Activated effector memory CD4-positive, alpha-beta T cell treated with Interleukin-2 at 50 U/mL for 16 hours (primary cell): ENCODE data around the gene REM2.
"Not testable (repeated sequence)": the region's sequence is repeated elsewhere in the genome, so short reads cannot be mapped to it uniquely, and the experiment has no call there.

Experiments used
- DNase-seq: peaks from one replicate; pipeline ENCODE4 v3.0.0-alpha.2; 2020

REM2 gene

DNA sequence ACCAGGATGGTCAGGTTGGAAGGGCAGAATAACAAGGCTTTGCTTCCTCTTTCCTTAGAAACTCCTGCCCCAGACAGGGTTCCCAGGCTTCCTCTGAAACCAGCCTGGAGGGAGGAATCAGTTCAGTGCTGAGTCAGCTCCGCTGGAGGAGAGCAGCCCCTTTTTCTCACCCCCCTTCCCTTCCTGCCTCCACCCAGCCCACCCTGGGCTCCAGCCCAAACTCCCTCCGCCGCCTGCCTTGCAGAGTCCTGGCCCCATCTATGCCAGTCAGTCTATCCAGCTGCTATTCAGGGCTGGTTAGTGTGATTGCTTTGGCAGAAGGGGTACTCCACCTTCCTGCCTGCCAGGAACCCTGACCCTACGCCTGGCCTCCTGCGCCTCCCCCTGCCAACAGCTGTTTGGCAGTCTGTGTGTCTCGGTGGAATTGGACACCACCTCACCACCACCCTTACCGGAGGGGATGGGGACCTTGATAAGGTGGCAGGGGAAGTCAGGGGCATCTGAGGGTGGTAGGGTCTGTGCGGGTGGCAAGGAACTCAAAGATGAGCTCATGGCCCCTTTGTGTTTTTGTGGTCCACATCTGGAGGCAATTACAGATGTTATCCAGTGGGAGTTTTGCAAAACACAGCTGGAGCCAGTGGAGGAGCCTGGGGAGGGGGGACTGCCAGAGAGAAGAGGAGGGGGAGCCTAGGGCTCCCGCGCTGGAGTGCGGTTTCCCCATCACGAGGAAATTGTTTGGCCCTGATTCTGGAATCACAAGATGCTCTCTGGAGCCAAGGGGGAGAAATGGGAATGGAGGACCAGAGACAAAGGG, 34.5 kb upstream of the REM2 start:
- no peak for DNase-seq

DNA sequence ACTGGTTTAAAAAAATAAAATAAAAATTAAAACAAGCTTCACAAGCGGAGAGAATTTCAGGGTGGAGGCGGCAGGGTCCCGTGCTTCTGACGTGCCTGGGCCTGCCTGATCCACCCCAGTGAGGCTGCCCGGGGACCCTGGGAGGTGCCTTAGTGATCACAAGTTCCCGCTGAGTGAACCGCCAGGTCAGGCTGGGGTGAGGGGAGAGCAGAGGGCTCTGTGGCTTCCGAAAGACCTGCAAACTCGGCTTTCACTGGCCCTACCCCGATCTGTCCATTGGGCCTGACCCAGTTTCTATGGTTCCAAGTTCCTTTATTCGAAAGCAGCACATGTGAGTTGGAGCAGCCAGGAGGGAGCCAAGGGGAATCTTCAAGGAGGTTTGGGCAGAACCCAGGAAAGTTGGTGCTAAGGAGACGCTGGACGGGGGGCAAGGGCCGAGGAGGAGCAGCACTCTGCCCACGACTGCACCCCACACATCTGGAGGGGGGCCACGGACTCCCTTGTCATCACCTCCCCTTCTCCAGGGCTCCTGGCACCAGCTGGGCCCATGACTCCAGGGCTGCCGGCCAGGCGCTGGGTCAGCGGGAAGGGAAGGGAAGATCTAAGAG, 33.7 kb upstream of the REM2 start:
- DNase-seq: no peak

DNA sequence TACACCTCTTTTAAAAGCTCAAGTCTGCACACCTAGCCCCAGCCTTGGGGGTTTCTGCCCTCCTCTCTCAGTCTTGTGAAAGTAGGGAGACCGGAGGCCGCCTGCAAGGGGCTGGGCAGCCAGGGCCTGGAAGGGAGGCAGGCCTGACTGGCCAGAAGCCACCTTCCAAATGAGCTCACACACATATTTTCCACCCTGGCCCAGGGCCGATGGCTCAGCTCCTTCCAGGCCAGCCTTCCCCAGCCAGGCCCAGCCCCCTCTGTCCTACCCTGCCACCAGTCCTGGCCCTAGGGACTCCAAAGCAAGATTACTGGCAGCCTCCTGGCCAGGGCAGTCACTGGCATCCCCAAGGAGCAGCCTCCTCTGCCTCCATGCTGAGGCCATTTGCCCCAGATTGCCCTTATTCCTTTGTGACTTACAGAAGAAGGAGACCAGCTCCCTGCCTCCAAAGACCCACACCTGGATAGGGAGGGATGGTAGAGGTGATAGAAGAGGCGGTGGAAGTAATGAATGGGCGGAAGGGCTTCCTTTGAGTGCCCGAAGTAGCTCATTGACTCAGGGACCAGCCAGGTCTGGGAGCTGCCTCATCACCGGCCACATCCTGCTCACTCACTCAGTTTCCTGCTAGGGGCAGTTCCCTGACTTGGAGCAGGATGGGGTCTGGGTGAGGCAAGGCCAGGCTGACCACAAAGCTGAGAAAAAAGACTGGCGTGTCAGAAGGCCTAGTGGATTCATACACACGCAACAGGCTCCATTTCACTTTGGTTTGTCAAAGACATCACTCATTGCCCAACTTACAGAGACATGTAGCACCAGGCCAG, 31.9 kb upstream of the REM2 start:
- no peak for DNase-seq

DNA sequence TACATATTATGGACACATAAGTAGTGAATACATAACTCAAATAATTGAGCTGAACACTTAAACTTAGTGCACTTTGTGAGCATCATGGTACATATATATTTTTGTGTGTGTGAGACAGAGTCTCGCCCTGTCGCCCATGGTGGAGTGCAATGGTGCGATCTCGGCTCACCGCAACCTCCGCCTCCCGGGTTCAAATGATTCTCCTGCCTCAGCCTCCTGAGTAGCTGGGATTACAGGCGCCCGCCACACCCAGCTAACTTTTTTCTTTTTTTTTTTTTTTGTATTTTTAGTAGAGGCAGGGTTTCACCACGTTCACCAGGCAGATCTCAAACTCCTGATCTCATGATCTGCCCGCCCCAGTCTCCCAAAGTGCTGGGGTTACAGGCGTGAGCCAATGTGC, 30.8 kb upstream of the REM2 start:
- not testable (repeated sequence) for DNase-seq

DNA sequence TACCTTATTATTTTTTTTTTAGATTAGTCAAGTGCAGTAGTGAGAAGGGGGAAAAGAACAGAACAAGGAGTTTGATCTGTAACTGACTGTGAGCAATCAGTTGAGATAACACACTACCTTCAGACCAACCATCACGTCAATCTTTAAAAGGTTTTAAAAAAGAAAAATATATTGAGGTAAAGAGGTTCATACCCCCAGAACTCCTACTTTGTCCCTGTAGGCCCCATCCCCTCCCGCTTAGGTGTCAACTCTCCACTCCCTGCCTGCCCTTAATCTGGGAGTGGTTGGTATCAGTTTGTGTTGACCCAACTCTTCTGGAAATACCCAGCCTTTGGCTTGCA, 30.5 kb upstream of the REM2 start:
- no peak for DNase-seq

DNA sequence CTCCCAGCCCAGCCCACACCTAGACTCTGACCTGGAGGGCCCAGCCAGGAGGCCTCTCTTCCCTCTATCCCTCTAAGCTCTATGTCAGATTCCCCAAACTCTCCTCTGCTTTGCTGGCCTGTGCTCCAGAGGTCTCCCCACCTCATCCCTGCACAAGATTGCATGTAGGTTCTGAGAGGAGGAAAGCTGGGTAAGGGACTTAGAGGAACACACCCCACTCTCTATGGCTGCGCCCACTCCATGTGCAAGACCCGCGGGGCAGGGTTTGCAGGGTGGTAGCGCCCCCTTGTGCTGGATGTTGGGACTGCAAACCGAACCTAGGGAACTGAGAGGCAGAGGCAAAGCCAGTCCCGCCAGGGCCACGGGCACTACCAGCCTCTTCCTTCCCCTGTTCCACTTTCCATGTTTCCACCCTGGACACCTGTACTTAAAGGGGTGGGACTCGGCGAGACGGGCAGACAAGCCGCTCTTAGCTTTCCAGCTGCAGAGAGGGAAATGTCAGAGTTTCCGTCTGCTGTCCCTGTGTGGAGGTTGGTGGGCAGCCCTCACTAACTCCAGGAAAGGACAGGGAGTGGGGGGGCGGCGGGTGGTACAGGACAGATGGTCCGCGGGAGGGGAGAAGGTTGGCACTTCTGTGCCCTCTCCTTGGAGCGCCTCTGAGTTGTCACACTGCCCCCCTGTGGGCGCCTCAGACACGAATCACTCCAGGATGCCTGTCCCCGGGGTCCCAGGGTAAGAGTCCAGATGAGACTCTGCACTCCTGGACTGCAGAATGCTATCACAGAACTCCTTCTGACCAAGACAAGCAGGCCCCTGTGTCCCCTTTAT, 29.9 kb upstream of the REM2 start:
- peak; percentile 80 for DNase-seq

DNA sequence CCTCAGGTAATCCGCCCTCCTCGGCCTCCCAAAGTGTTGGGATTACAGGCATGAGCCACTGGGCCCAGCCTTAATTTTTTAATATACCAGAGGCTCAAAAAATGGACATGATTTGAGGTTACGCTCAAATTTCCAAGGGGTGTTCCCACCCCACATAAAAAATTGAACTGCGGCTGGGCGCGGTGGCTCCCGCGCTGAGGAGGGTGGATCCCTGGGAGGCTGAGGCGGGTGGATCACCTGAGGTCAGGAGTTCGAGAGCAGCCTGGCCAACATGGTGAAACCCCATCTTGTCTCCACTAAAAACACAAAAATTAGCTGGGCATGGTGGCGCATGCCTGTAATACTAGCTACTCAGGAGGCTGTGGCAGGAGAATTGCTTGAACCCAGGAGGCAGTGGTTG, 28.7 kb upstream of the REM2 start:
- not testable (repeated sequence) for DNase-seq

DNA sequence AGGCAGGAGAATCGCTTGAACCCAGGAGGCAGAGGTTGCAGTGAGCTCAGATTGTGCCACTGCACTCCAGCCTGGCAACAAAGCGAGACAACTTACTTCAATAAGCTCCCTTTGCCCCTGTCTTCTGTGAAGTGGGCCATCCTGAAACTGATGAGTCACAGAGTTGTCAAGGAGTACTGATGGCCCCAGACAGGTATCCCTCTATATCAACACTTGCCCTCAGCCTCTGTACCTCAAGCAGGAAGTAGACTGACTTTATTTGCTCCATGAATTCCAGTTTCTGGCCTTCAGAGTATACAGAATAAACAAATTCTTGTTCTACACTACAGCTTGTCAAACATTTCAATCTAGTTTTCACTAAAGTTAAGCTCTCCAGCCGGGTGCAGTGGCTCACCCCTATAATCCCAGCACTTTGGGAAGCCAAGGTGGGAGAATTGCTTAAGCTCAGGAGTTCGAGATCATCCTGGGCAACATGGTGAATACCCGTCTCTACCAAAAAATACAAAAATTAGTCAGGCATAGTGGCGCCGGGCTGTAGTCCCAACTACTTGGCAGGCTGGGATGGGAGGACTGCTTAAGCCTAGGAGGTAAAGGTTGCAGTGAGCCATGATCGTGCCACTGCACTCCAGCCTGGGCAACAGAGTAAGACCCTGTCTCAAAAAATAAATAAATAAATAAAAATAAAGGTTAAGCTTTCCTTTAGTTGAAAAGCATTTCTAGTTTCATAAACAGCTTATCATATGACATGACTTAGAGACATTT, 27.9 kb upstream of the REM2 start:
- DNase-seq: no peak

DNA sequence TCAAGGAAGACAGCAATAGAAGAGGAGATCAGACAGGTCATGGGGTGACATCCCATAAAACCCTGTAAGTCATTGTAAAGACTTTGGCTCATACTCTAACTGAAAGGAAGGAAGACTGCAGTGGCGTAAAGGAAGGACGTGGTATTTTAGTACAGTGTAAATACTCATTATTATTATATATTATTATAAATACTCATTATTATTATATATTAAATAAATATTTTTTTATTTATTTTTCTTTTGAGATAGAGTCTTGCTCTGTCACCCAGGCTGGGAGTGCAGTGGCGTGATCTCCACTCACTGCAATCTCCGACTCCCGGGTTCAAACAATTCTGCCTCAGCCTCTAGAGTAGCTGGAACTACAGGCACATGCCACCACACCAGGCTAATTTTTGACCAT, 26.6 kb upstream of the REM2 start:
- no peak for DNase-seq

DNA sequence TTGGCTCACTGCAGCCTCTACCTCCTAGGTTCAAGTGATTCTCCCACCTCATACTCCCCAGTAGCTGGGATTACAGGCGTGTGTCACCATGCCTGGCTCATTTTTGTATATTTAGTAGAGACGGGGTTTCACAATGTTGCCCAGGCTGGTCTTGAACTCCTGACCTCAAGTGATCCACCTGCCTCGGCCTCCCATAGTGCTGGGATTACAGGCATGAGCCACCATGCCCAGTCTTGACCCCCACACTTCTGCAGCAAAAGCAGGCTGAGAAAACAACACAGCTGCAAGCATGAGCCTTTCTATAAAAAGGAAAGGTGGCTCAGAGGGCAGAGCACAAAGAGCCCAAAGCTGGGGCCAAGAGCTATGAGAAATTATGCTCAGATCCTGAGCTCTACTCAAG, 22.6 kb upstream of the REM2 start:
- not testable (repeated sequence) for DNase-seq

DNA sequence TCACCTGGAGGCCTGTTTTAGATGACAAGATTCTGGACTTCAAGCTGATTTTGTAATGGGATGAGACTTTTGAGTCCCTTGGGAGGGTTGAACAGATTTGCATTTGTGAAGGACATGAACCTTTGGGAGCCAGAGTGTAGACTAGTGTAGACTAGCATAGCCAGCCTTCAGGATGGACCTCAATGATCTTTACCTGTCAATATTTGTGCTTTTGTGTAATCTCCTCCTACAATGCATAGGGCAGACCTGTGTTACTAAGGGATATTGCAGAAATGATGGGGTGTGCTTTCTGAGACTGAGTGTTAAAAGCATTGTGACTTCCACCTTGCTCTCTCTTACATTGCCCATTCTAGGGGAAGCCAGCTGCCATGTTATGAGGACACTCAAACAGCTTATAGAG, 21.4 kb upstream of the REM2 start:
- no peak for DNase-seq

DNA sequence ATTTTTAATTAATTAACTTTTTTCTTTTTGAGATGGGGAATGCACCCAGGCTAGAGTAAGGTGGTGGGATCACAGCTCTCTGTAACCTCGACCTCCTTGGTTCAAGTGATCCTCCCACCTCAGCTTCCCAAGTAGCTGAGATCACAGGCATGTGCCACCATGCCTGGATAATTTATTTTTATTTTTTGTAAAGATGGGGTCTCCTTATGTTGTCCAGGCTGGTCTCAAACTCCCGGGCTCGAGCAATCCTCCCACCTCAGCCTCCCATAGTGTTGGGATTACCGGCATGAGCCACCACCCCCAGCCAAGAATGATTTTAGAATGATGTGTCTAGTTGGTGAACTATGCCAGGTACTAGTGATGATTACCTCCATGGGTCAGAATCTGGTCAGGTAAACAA, 18.0 kb upstream of the REM2 start:
- DNase-seq: no peak

DNA sequence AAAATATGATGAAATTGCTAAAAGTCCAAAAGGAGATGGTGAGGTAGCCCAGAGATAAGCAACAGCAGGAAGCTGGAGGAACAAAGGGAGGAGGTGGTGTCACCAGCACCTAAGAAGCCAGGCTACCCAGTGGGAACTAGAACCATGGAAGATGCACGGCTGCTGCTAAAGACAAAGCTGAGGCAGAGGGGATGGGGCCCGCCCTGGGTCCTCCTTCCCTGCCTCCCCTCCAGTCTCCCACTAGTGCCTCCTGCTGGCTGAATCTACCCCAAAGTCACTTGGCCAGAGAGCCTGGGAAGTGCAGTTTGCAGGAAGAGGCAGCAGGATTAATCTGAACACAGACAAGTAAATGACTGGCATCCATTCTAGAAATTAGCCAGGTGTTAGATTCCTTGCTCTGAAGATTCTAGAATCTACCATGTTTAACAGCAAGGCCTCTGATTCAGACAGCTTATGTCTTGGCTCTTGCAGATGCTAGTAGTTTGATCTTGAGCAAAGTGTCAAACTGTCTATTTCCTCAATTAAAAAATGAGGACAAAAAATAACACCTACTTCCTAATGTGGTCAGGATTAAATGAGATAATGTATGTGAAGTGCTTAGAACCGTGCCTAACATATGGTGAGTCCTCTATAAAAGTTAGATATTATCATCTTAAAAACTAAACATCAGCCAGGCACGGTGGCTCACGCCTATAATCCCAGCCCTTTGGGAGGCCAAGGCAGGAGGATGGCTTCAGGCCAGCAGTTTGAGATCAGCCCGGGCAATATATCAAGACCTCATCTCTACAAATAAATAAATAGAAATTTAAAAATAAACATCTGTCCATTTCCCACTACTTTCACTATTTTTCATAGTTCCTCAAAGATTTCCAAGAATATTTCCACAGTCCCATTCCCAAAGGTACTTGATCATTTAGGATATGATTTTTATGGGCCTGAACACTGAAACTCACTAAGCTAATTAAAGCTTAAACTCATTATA, 17.3 kb upstream of the REM2 start:
- DNase-seq: no peak

DNA sequence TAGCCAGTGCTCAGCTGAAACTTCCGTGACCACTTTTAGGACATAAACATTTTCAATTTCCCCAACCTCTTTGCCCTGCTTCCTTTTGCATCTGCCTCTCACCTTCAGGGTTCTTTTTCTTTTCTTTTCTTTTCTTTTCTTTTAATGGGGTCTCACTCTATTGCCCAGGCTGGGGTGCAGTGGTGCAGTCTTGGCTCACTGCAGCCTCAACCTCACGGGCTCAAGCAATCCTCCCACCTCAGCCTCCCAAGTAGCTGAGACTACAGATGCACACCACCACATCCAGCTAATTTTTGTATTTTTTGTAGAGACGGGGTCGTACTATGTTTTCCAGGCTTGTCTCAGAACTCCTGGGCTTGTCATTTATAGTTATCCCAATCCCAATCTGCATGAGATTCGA, 16.1 kb upstream of the REM2 start:
- DNase-seq: no peak

DNA sequence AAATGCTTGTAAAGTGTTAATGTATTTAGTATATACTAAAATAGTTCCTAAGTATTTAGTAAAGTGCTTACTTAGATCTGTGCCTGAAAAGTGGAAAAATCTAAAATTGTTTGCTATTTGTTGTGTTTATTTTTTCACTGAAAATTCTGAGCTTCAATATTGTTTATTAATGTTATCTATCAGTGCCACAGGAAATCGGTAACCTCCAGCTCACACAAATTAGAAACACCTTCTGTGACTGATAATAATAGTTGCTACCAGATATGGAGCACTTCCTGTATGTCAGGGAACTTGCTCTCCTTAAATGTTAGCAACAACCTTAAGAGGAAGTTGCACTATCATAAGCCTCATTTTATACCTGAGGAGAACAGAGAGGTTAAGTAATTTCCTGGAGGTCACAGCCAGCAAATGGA, 12.2 kb upstream of the REM2 start:
- no peak for DNase-seq

DNA sequence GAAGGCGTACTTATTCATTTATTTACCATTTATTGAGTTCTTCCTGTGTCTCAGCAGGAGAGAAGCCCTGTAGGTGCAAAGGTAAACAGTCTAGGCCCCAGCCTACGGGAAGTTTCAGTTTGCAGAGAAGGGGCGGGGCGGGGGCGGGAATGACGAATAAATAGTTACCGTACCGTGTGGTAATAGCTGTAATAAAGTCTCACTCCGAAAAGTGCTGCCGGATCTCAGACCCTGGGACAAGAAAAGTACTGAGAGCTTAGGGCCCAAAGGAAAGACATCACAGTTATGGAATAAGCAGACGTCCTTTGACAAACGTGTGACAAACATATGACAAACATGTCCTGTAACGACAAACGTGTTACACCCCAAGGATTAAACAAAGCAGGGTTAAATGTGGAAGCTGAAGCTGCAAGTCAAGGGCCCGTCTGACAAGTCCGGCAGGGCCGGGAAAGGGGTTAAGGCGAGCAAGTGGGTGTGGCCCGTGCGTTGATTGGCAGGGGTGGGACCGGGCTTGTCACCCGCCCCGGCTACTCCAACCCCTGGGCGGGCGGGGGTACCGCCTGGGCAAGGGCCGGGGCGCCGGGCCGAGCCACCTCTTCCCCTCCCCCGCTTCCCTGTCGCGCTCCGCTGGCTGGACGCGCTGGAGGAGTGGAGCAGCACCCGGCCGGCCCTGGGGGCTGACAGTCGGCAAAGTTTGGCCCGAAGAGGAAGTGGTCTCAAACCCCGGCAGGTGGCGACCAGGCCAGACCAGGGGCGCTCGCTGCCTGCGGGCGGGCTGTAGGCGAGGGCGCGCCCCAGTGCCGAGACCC, 11.6 kb upstream of the REM2 start, which contains the start of gene LRP10:
Gene LRP10 (plus strand): TSS at position 517 of the 809 bp plus-strand sequence. CDS start 564 bp downstream, outside the sequence.
- peak; percentile 66 for DNase-seq

DNA sequence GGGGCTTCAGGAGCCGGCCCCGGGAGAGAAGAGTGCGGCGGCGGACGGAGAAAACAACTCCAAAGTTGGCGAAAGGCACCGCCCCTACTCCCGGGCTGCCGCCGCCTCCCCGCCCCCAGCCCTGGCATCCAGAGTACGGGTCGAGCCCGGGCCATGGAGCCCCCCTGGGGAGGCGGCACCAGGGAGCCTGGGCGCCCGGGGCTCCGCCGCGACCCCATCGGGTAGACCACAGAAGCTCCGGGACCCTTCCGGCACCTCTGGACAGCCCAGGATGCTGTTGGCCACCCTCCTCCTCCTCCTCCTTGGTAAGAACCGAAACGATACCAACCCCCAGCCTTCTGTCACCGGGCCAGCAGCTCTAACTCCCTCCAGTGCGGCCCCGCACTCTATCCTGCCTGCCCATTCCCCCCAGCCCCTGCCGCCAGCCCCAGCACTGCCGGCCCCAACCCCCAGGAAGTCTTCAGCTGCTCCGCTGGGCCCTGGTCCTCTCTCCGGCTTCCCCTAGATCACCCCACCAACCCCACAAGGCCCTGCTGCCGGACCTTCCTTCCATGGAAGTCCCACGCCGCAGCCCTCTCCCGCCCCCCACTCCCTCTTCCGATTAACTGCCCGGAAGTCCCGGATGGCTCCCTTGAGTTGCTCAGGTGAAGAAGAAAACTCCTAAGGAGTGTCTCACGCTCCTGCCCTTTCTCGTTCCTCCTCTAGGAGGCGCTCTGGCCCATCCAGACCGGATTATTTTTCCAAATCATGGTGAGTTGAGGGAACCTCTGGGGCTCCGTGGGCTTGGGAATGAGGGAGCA, 10.8 kb upstream of the REM2 start:
- peak; percentile 59 for DNase-seq

DNA sequence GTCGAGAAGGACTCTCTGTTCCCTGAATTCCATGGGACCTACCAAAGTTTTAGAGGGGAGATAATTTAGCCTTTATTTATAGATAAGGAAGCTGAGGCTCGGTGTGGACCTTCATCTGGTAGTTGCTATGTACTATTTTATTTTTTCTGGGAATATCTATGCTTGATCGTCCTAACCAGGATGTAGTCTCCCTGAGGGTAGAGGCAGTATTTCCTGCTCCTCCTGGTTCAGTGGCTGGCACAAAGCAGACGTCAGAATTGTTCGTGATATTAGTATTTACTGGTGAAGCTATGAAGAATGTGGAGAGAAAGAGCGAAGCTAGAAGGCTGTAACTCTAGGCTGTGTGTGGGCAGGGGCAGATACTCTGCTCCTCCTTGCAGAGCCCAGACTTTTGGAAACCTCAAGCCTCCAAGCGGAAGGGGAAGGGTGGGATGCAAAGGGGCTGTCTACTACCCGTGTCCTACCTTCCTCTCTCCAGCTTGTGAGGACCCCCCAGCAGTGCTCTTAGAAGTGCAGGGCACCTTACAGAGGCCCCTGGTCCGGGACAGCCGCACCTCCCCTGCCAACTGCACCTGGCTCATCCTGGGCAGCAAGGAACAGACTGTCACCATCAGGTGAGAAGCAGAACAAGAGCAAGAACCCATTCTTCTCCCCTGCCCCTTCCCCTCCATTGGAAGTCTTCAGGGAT, 10.0 kb upstream of the REM2 start:
- no peak for DNase-seq
